HL-60/S4 treated with phorbol 12-myristate 13-acetate at 8.2 ng/mL for 4 days and 3 days (cell line): Measurements from ENCODE around the gene ASXL1.
"Not testable (repeated sequence)": the region's sequence is repeated elsewhere in the genome, so short reads cannot be mapped to it uniquely, and the experiment has no call there.

Source experiments
- in situ Hi-C: fragments of 300-500 bp; cut with MboI; formaldehyde crosslinking; loops from 2 replicates; pipeline ENCODE4 v1.15.0; 2022; ENCODE audit warnings: low sequenced_read_pairs

ASXL1 gene

GRCh38 chr20:32359633-32360332 lies 1.7 kb downstream of the ASXL1 start:
- in situ Hi-C loops = no loop called here

GRCh38 chr20:32360333-32360634 lies 2.2 kb downstream of the ASXL1 start:
- in situ Hi-C loops = no loop called here

- in situ Hi-C loops = no loop called here
These were observed 4.8 kb downstream of the ASXL1 start for GRCh38 chr20:32362901-32363364.

GRCh38 chr20:32363492-32363891 lies 5.4 kb downstream of the ASXL1 start:
- in situ Hi-C loops = no loop called here

- in situ Hi-C loops = no loop called here
These were observed 6.5 kb downstream of the ASXL1 start for GRCh38 chr20:32364554-32365208.

- in situ Hi-C loops = no loop called here
These were observed 7.4 kb downstream of the ASXL1 start for GRCh38 chr20:32365564-32365963.

GRCh38 chr20:32366380-32366779 lies 8.2 kb downstream of the ASXL1 start:
- in situ Hi-C loops = no loop called here

GRCh38 chr20:32368323-32368722 lies 10.2 kb downstream of the ASXL1 start:
- in situ Hi-C loops = no loop called here

- in situ Hi-C loops = no loop called here
These were observed 10.8 kb downstream of the ASXL1 start for GRCh38 chr20:32368925-32369324.

GRCh38 chr20:32370897-32371296 lies 12.8 kb downstream of the ASXL1 start:
- in situ Hi-C loops = no loop called here

- in situ Hi-C loops = no loop called here
These were observed 20.3 kb downstream of the ASXL1 start for GRCh38 chr20:32378461-32378860.

GRCh38 chr20:32380037-32380436 lies 21.9 kb downstream of the ASXL1 start:
- in situ Hi-C loops = not testable (repeated sequence)

- in situ Hi-C loops = no loop called here
These were observed 22.6 kb downstream of the ASXL1 start for GRCh38 chr20:32380745-32381144.

GRCh38 chr20:32382102-32382950 lies 24.2 kb downstream of the ASXL1 start:
- in situ Hi-C loops = no loop called here

- in situ Hi-C loops = not testable (repeated sequence)
These were observed 25.3 kb downstream of the ASXL1 start for GRCh38 chr20:32383441-32383840.

GRCh38 chr20:32385541-32385940 lies 27.4 kb downstream of the ASXL1 start:
- in situ Hi-C loops = no loop called here

- in situ Hi-C loops = no loop called here
These were observed 28.0 kb downstream of the ASXL1 start for GRCh38 chr20:32386091-32386490.

GRCh38 chr20:32387252-32387651 lies 29.1 kb downstream of the ASXL1 start:
- in situ Hi-C loops = no loop called here

- in situ Hi-C loops = no loop called here
These were observed 32.9 kb downstream of the ASXL1 start for GRCh38 chr20:32391003-32391402.

- in situ Hi-C loops = no loop called here
These were observed 36.9 kb downstream of the ASXL1 start for GRCh38 chr20:32395066-32395465.

- in situ Hi-C loops = no loop called here
These were observed 38.6 kb downstream of the ASXL1 start for GRCh38 chr20:32396646-32397160.
